AG04450 (cell line): ENCODE results near the gene RPS6KA5. TPM values are rescaled to one million over a fixed set of nuclear protein-coding genes. Genes with fewer than 3 reads are reported as not detected.

ENCODE experiments used
- CTCF ChIA-PET: fragments of 300-600, 350-600 bp; formaldehyde crosslinking; extraction: SDS; loops from one replicate; lab custom pipeline; 2022; ENCODE audit warnings: antibody characterized with exemption, inconsistent platforms; lab: Charles Lee
- POLR2A ChIA-PET: fragments of 350-600 bp; formaldehyde crosslinking; extraction: SDS; loops from one replicate; lab custom pipeline; 2021; ENCODE audit warnings: antibody characterized with exemption, inconsistent platforms; lab: Yijun Ruan, JAX
- DNase-seq: peaks from one replicate; pipeline ENCODE4 v3.0.0-alpha.2; 2011; ENCODE audit warnings: low read depth, low spot score
- H3K27ac ChIP-seq: one replicate; pipeline ENCODE4 v1.5.1; 2012; ENCODE audit warnings: low read depth, low read length, control low read depth
- H3K27me3 ChIP-seq: one replicate; pipeline ENCODE4 v1.6.0; 2012; ENCODE audit warnings: low read length; ENCODE audit not compliant: control insufficient read depth, insufficient read depth
- H3K4me3 ChIP-seq: 2 replicates; pipeline ENCODE4 v1.5.1; 2011; ENCODE audit warnings: mild to moderate bottlenecking, low read depth, low read length, control low read depth
- H3K9me3 ChIP-seq: 2 replicates; pipeline ENCODE4 v1.5.1; 2012; ENCODE audit warnings: low read length; ENCODE audit not compliant: control insufficient read depth, insufficient read depth
- CTCF ChIP-seq: IDR thresholded peaks from 2 replicates; pipeline ENCODE4 v1.5.1; 2011; ENCODE audit warnings: low read depth, low read length, control low read depth, inconsistent platforms
- polyA plus RNA-seq: library from polyadenylated mRNA; depleted of rRNA; stranded (reverse); fragments of >200 nt; gene quantifications from 2 replicates; pipeline ENCODE4 v1.2.3, GENCODE V29; 2011

The RPS6KA5 gene
- polyA plus RNA-seq, 1 experiment = 1.5 TPM

DNA sequence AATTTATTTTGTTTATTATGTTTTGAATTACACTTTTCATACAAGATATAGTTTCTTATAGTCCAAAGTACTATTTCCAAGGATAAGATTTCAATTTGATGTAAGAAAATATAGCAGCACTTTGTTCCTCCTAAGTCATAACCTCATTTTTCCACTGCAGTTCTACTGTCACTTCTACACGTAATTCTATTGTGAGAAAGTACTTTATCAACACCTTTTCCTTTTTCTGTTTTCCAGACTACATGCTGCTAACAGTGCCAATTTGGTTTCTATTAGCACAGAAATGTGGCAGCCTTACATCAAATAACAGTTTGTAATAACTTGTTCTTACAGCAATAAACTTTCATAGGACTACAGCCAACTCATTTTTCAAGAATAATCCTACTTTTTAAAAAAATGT lies 45.0 kb downstream of the RPS6KA5 start:
- H3K4me3 ChIP-seq = no peak overlapping the region
- TF ChIP-seq CTCF = no peak
- CTCF ChIA-PET = no interaction called here
- H3K27me3 ChIP-seq = no peaks in the 10 kb centered on the region
- H3K9me3 ChIP-seq = no peaks in the 10 kb centered on the region
- no peak for DNase-seq
- POLR2A ChIA-PET = no interaction called here
- H3K27ac ChIP-seq = no peak overlapping the region

GRCh38 chr14:91012045-91012444 lies 48.4 kb downstream of the RPS6KA5 start:
- ChIA-PET CTCF (no interaction called here), POLR2A (no interaction called here)
- no peak for TF ChIP-seq CTCF
- H3K9me3 ChIP-seq = no peaks in the 10 kb centered on the region
- no peaks in the 10 kb centered on the region for H3K27me3 ChIP-seq
- H3K4me3 ChIP-seq = no peak overlapping the region
- no peak for DNase-seq
- H3K27ac ChIP-seq = no peak overlapping the region

DNA sequence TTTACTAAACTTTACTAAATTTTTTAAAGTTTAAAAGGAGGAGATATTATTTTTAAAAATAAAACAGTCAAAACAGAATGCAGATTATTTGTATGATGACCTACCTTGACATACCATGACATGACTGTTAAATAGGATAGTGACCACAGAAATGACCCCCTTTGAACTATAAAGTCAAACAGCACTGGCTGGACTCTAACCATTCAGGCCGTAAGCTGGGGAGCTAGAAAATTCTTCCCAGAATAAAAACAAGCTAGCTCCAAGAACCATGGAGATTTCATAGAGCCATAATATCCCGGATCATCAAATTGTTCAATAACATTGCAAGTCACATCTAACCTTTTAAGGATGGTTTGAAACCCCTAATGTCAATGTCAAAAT lies 50.3 kb downstream of the RPS6KA5 start:
- no peak overlapping the region for H3K27ac ChIP-seq
- no peak for DNase-seq
- POLR2A ChIA-PET = no interaction called here
- no peak for TF ChIP-seq CTCF
- H3K4me3 ChIP-seq = no peak overlapping the region
- H3K27me3 ChIP-seq = no peaks in the 10 kb centered on the region
- H3K9me3 ChIP-seq = no peaks in the 10 kb centered on the region
- CTCF ChIA-PET = no interaction called here

DNA sequence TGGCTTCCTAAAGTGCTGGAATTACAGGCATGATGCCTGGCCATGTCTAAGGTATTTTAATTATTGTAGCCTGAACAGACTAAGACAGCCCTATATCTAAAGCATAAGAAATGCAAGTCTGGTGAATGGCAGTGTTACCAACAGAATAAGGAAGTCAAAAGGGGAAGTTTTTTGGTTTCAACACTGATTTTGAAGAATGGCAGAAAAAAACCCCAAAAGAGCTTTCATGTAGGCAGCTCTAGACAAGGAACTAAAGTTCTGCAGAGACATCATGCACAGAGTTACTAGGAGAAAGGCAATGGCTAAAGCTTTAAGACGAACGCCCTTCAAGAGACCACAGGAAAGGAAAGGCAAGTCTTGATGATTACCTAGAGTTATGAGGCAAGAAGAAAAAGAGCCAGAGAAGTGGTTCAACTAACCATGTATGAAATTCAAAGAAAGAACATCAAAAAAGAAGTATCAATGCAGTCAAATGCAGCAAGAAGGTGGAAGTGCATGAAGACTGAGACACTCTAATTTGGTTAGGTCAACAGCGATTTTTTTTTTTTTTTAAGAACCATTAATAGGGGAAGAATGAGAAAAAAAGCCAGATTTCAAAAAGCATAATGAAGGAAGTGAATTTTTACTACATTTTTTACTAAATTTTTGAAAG lies 50.8 kb downstream of the RPS6KA5 start:
- no peak overlapping the region for H3K4me3 ChIP-seq
- H3K27ac ChIP-seq = no peak overlapping the region
- no peaks in the 10 kb centered on the region for H3K9me3 ChIP-seq
- TF ChIP-seq CTCF = no peak
- CTCF ChIA-PET = no interaction called here
- DNase-seq = no peak
- no peaks in the 10 kb centered on the region for H3K27me3 ChIP-seq
- POLR2A ChIA-PET = no interaction called here

GRCh38 chr14:91008759-91009409 lies 51.6 kb downstream of the RPS6KA5 start:
- H3K9me3 ChIP-seq = no peaks in the 10 kb centered on the region
- no peak for DNase-seq
- no peak for TF ChIP-seq CTCF
- H3K4me3 ChIP-seq = no peak overlapping the region
- no peak overlapping the region for H3K27ac ChIP-seq
- CTCF ChIA-PET = no interaction called here
- POLR2A ChIA-PET = no interaction called here
- no peaks in the 10 kb centered on the region for H3K27me3 ChIP-seq
